ENCODE measurements around the gene PHC3.
A peak's percentile ranks its signal among the peaks of the same experiment; 100 is the strongest.
"Not testable (repeated sequence)": the region's sequence is repeated elsewhere in the genome, so short reads cannot be mapped to it uniquely, and the experiment has no call there.

PHC3 gene

DNA sequence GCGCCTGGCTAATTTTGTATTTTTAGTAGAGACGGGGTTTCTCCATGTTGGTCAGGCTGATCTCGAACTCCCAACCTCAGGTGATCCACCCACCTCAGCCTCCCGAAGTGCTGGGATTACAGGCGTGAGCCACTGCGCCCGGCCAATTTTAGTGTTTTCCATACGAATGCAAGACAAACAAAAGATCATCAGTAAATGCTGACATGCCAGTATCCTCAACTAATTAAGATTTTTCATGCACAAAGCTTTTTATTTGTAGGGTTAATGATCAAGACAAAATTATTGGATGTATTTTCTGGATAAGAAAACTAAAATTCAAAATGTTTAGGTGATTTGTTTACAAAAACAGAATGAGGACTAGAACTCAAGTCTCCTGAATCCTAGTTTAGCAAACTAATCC lies 67.4 kb downstream of the PHC3 start:
- H3K4me3 ChIP-seq (ENCODE audit: low read length); H3K9me3 ChIP-seq (ENCODE audit: control insufficient read depth, low read length); DNase-seq (ENCODE audit: low read depth); H3K9ac ChIP-seq (ENCODE audit: low read length); H3K4me1 ChIP-seq (ENCODE audit: control insufficient read depth, insufficient read depth, low read length); H3K27me3 ChIP-seq (replicated peaks; ENCODE audit: control insufficient read depth, insufficient read depth, low read length): not testable (repeated sequence)
- H3K36me3 ChIP-seq (ENCODE audit: control insufficient read depth, insufficient read depth, low read length, severe bottlenecking), result peaks cover 89% of the 10 kb centered on the region

DNA sequence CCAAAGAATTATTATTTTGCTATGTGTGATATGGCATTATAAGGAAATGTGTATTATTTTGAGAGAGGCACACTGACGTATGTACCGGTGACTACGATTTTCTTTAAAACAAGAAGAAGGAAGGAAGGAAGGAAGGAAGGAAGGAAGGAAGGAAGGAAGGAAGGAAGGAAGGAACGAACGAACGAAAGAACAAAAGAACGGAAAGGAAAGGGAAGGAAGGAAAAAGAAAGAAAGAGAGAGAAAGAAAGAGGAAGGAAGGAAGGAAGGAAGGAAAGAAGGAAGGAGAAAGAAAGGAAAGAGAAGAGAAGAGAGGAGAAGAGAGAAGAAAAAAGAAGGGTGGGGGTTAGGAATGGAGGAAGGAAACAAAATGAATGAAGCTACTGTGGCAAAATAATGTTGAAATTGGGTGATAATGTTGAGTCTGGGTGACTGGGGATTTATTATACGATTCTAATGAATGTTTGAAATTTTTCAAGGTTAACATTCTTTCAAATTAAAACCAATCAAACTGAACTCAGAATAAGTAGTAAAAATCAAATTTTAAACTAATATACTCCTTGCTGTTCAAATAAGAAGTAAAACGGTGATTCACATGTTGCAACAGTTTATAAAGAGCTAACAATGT lies 70.3 kb downstream of the PHC3 start:
- DNase-seq (ENCODE audit: low read depth), result no peak

DNA sequence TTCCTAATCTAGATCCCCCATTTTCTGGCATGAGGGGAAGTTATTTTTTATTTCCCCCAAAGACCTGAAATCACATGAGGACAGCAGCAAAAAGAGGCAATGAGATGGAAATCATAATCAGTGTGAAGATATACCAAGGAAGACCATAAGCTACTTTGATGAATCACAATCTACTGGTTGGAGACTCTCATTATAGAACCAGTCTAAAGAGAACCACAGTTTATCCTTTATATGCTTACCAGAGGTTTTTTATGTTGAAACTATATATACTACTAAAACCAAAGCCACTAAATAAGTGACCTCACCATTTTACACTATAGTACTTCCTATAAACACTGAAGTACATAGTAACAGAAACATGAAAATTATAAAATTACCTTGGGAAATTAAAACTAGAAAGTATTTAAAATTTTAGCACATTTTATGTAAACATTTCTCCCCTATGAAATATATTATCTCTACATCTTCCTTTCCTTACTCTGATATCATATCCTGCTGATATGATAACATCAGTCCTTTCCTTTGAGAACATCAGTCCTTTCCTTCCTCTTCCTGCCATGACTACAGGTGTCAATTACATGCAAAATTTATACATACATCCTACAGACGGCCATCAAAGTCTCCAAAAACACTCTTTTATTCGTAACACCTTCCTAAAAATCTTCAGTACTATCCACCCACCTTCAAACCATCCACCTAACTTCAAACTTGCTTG lies 71.8 kb downstream of the PHC3 start:
- H3K27me3 ChIP-seq (replicated peaks; ENCODE audit: control insufficient read depth, insufficient read depth, low read length), result no peaks in the 10 kb centered on the region
- no peaks in the 10 kb centered on the region for H3K9me3 ChIP-seq (ENCODE audit: control insufficient read depth, low read length)
- no peak for DNase-seq (ENCODE audit: low read depth)
- H3K36me3 ChIP-seq (ENCODE audit: control insufficient read depth, insufficient read depth, low read length, severe bottlenecking), result peaks cover 65% of the 10 kb centered on the region
- no peak overlapping the region for H3K9ac ChIP-seq (ENCODE audit: low read length)
- no peak overlapping the region for H3K4me3 ChIP-seq (ENCODE audit: low read length)
- peaks cover 9% of the 10 kb centered on the region for H3K4me1 ChIP-seq (ENCODE audit: control insufficient read depth, insufficient read depth, low read length)

More for the DNA sequence above, 70.3 kb downstream of the PHC3 start:
- no peaks in the 10 kb centered on the region for H3K27me3 ChIP-seq (replicated peaks; ENCODE audit: control insufficient read depth, insufficient read depth, low read length)
- H3K9ac ChIP-seq (ENCODE audit: low read length), result no peak overlapping the region
- H3K4me3 ChIP-seq (ENCODE audit: low read length), result no peak overlapping the region
- peaks cover 9% of the 10 kb centered on the region for H3K4me1 ChIP-seq (ENCODE audit: control insufficient read depth, insufficient read depth, low read length)
- no peaks in the 10 kb centered on the region for H3K9me3 ChIP-seq (ENCODE audit: control insufficient read depth, low read length)
- H3K36me3 ChIP-seq (ENCODE audit: control insufficient read depth, insufficient read depth, low read length, severe bottlenecking), result peaks cover 66% of the 10 kb centered on the region

DNA sequence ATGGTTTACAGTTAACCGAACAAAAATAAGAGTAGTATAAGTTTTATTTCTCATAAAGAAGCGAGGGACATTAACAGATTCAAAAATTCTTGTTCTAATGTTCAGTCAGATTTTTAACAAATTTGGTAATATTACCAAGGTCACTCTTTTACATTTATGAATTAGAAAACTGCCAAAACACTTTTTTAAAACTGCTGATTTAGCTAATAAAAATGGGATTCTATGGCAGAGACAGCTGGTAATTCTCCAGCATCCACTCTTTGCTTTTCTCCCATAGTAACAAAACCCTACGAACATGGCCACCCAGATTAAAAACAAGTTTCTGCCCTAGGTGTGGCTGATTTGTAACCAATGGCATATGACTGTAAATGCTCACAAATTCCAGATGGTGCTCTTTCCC lies 72.6 kb downstream of the PHC3 start:
- H3K4me3 ChIP-seq (ENCODE audit: low read length), result no peak overlapping the region
- H3K9ac ChIP-seq (ENCODE audit: low read length), result no peak overlapping the region
- no peaks in the 10 kb centered on the region for H3K9me3 ChIP-seq (ENCODE audit: control insufficient read depth, low read length)
- peaks cover 9% of the 10 kb centered on the region for H3K4me1 ChIP-seq (ENCODE audit: control insufficient read depth, insufficient read depth, low read length)
- no peak for DNase-seq (ENCODE audit: low read depth)
- H3K36me3 ChIP-seq (ENCODE audit: control insufficient read depth, insufficient read depth, low read length, severe bottlenecking), result peaks cover 60% of the 10 kb centered on the region
- H3K27me3 ChIP-seq (replicated peaks; ENCODE audit: control insufficient read depth, insufficient read depth, low read length), result no peaks in the 10 kb centered on the region

DNA sequence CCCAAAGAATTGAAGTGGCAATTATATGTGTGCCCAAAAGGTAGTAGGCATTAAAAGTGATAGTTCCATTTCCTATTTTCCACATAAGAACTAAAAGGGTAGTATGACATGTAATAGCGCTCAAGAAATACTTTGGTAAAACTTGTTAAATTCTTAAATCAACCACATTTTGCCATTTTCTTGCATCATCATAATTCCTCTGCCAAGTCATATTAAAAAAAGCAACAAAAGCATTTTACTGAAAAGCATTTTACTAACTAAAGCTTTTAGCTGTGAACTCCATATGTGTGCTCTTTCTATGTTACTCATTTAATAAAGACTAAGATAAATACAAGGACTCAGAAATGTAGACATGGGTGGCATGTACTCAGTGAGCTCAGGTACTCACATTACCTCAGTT lies 73.6 kb downstream of the PHC3 start:
- DNase-seq (ENCODE audit: low read depth), result peak; percentile 46
- Histone ChIP-seq H3K4me1 (ENCODE audit: control insufficient read depth, insufficient read depth, low read length) (peaks cover 9% of the 10 kb centered on the region), H3K9ac (ENCODE audit: low read length) (no peak overlapping the region), H3K27me3 (replicated peaks; ENCODE audit: control insufficient read depth, insufficient read depth, low read length) (no peaks in the 10 kb centered on the region), H3K36me3 (ENCODE audit: control insufficient read depth, insufficient read depth, low read length, severe bottlenecking) (peaks cover 58% of the 10 kb centered on the region), H3K4me3 (ENCODE audit: low read length) (no peak overlapping the region), H3K9me3 (ENCODE audit: control insufficient read depth, low read length) (no peaks in the 10 kb centered on the region)

DNA sequence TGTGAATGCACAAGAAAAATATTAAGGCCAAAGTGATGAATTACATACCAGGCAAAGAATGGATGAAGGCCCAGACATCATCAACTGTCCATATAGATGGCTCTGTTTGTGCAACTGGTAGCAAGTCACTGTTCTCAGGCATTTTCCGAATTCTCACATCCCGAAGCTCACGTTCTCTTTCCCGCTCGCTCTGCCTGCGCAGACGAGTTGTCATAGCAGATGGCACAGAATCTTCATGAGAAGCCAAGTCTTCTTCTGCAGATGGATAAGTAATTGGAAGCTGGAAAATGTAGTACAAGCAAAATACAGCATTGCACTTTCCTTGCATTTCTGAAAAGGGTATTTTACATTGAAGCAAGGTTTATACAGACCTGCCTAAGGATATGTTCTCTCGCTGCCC lies 79.1 kb downstream of the PHC3 start:
- Histone ChIP-seq H3K36me3 (ENCODE audit: control insufficient read depth, insufficient read depth, low read length, severe bottlenecking) (peaks cover 85% of the 10 kb centered on the region), H3K4me1 (ENCODE audit: control insufficient read depth, insufficient read depth, low read length) (peaks cover 16% of the 10 kb centered on the region), H3K9me3 (ENCODE audit: control insufficient read depth, low read length) (no peaks in the 10 kb centered on the region), H3K9ac (ENCODE audit: low read length) (no peak overlapping the region), H3K27me3 (replicated peaks; ENCODE audit: control insufficient read depth, insufficient read depth, low read length) (no peaks in the 10 kb centered on the region), H3K4me3 (ENCODE audit: low read length) (no peak overlapping the region)
- no peak for DNase-seq (ENCODE audit: low read depth)

DNA sequence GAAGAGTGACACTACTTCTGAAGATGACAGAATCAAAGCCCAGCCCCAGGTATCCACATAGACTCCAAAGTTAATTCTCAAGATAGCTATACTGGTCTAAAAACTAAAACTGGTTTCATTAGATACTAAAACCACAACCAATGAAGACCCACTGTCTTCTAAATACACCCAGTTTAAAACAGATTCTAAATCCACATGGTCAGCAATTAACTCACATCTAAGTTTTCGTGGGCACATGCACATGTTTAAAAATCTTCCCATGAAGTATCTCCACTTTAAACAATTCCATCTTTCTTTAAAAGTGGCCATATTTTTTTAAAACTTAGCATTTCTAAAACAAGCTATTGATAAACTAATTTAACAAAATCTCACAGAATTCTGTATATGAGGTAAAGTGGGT lies 80.6 kb downstream of the PHC3 start:
- H3K4me3 ChIP-seq (ENCODE audit: low read length), result no peak overlapping the region
- H3K27me3 ChIP-seq (replicated peaks; ENCODE audit: control insufficient read depth, insufficient read depth, low read length), result no peaks in the 10 kb centered on the region
- peaks cover 16% of the 10 kb centered on the region for H3K4me1 ChIP-seq (ENCODE audit: control insufficient read depth, insufficient read depth, low read length)
- no peaks in the 10 kb centered on the region for H3K9me3 ChIP-seq (ENCODE audit: control insufficient read depth, low read length)
- DNase-seq (ENCODE audit: low read depth), result no peak
- peaks cover 91% of the 10 kb centered on the region for H3K36me3 ChIP-seq (ENCODE audit: control insufficient read depth, insufficient read depth, low read length, severe bottlenecking)
- no peak overlapping the region for H3K9ac ChIP-seq (ENCODE audit: low read length)

DNA sequence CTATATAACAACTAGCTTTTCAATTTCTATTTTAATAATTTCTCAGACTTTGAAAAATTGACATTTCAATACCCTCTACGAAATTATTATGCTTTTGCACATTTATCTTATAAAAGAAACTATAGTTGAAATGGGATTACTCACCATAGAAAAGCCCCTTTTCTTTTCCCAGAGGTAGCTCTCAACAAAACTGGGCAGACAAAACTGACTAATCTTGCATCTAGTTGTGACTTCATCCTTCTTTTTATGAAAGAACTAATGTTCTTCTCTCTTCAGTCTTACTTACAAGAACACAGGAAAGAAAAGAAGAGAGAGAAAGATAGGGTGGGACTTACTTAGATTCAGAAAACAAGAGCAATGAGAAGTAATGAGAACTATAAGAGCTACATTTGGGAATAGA lies 82.8 kb downstream of the PHC3 start:
- Histone ChIP-seq H3K9me3 (ENCODE audit: control insufficient read depth, low read length) (no peaks in the 10 kb centered on the region), H3K27me3 (replicated peaks; ENCODE audit: control insufficient read depth, insufficient read depth, low read length) (no peaks in the 10 kb centered on the region), H3K9ac (ENCODE audit: low read length) (no peak overlapping the region), H3K36me3 (ENCODE audit: control insufficient read depth, insufficient read depth, low read length, severe bottlenecking) (peaks cover 98% of the 10 kb centered on the region), H3K4me1 (ENCODE audit: control insufficient read depth, insufficient read depth, low read length) (peaks cover 16% of the 10 kb centered on the region), H3K4me3 (ENCODE audit: low read length) (no peak overlapping the region)
- no peak for DNase-seq (ENCODE audit: low read depth)

DNA sequence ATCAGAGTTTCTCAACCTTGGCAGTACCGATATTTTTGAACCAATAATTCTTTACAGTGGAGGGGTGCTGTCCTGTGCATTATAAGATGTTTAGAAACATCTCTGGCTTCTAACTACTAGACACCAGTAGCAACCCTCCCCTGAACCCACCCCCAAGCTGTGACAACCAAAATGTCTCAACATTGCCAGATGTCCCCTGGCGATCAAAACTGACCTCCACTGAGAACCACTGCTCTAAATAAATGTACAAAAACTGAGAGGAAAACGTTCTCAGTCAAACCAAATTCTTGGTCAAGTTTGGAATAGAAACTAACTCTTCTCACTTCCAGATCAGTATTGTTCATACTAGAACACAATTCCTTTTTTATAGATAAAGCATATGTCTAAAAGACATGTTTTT lies 85.2 kb downstream of the PHC3 start:
- no peak overlapping the region for H3K4me3 ChIP-seq (ENCODE audit: low read length)
- H3K9me3 ChIP-seq (ENCODE audit: control insufficient read depth, low read length), result no peaks in the 10 kb centered on the region
- DNase-seq (ENCODE audit: low read depth), result no peak
- no peaks in the 10 kb centered on the region for H3K27me3 ChIP-seq (replicated peaks; ENCODE audit: control insufficient read depth, insufficient read depth, low read length)
- no peak overlapping the region for H3K9ac ChIP-seq (ENCODE audit: low read length)
- H3K4me1 ChIP-seq (ENCODE audit: control insufficient read depth, insufficient read depth, low read length), result peaks cover 16% of the 10 kb centered on the region
- peaks cover 91% of the 10 kb centered on the region for H3K36me3 ChIP-seq (ENCODE audit: control insufficient read depth, insufficient read depth, low read length, severe bottlenecking)

DNA sequence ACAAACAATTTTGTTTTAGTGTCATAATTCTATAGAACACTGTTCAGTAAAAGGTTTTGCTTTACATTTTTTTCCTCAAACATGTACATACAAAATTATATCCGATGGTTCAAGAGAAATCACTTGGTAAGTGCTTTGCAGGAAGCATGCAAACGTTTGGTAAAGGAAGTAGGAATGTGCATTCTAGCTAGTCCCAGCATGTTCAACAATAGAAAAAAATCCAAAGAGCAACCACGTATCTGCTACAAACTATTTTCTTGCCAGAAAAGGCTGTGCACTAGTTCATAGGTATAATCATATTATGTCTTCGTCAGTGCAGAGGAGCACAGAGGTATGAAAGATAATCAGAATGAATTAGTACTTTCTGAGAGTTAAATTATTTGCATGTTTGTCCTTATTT lies 85.8 kb downstream of the PHC3 start:
- H3K36me3 ChIP-seq (ENCODE audit: control insufficient read depth, insufficient read depth, low read length, severe bottlenecking), result peaks cover 90% of the 10 kb centered on the region
- no peak for DNase-seq (ENCODE audit: low read depth)
- no peak overlapping the region for H3K4me3 ChIP-seq (ENCODE audit: low read length)
- peaks cover 14% of the 10 kb centered on the region for H3K4me1 ChIP-seq (ENCODE audit: control insufficient read depth, insufficient read depth, low read length)
- H3K27me3 ChIP-seq (replicated peaks; ENCODE audit: control insufficient read depth, insufficient read depth, low read length), result no peaks in the 10 kb centered on the region
- no peak overlapping the region for H3K9ac ChIP-seq (ENCODE audit: low read length)
- H3K9me3 ChIP-seq (ENCODE audit: control insufficient read depth, low read length), result no peaks in the 10 kb centered on the region

DNA sequence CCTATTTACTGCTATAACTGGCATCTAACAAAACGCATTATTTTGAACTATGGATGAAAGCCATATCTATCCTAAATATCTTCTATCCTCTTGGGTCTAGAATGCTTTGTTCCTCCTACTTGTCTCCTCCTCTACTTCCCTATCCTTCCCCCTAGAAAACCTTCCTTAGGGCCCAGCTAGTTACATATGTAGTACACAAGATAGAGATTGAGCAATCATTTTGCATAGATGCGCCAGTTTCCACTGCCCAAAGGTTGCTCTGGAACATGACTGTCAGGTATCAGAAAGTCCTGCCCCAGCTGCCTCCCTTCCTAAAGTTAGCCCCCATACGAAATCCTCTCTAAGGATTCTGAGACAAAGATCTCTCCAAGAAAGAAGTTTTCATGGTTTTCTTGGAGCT lies 88.6 kb downstream of the PHC3 start:
- H3K4me3 ChIP-seq (ENCODE audit: low read length), result no peak overlapping the region
- no peaks in the 10 kb centered on the region for H3K27me3 ChIP-seq (replicated peaks; ENCODE audit: control insufficient read depth, insufficient read depth, low read length)
- no peaks in the 10 kb centered on the region for H3K9me3 ChIP-seq (ENCODE audit: control insufficient read depth, low read length)
- H3K4me1 ChIP-seq (ENCODE audit: control insufficient read depth, insufficient read depth, low read length), result peaks cover 8% of the 10 kb centered on the region
- no peak for DNase-seq (ENCODE audit: low read depth)
- H3K9ac ChIP-seq (ENCODE audit: low read length), result no peak overlapping the region
- peaks cover 79% of the 10 kb centered on the region for H3K36me3 ChIP-seq (ENCODE audit: control insufficient read depth, insufficient read depth, low read length, severe bottlenecking)

DNA sequence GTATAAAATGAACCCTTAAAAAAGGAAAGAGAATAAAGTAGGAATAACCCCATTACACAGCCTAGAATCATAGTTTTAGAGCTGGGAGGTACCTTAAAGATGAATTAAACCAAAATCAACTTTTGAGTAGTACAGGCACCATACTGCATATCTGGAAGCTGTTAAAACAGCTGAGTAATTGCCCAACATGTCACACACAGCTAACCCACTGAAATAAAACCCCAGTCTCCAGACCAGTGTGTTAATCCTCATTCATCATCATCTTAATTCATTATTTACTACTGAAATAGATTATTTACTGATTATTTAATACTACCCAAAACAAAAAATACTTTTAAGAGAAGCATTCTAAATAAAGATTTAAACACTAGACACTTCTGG lies 90.9 kb downstream of the PHC3 start:
- H3K4me3 ChIP-seq (ENCODE audit: low read length), result no peak overlapping the region

More for the DNA sequence above, 90.9 kb downstream of the PHC3 start:
- H3K27me3 ChIP-seq (replicated peaks; ENCODE audit: control insufficient read depth, insufficient read depth, low read length), result no peaks in the 10 kb centered on the region
- DNase-seq (ENCODE audit: low read depth), result peak; percentile 8
- no peak overlapping the region for H3K9ac ChIP-seq (ENCODE audit: low read length)
- H3K9me3 ChIP-seq (ENCODE audit: control insufficient read depth, low read length), result no peaks in the 10 kb centered on the region
- H3K4me1 ChIP-seq (ENCODE audit: control insufficient read depth, insufficient read depth, low read length), result peaks cover 8% of the 10 kb centered on the region
- peaks cover 80% of the 10 kb centered on the region for H3K36me3 ChIP-seq (ENCODE audit: control insufficient read depth, insufficient read depth, low read length, severe bottlenecking)
